MM.1S (cell line): ENCODE results near the gene MSRB3.

Experiments
- DNase-seq: peaks from one replicate; pipeline ENCODE4 v3.0.0-alpha.2; 2015
- H2AFZ ChIP-seq: fragments of 300-600 bp; sonication (generic); 2 replicates; pipeline ENCODE4 v1.6.0; 2016; ENCODE audit warnings: antibody characterized with exemption, low read length
- H3F3A ChIP-seq: fragments of 300-600 bp; sonication (generic); 2 replicates; pipeline ENCODE4 v1.6.1; 2016; ENCODE audit warnings: mild to moderate bottlenecking, antibody characterized with exemption, low read length, moderate library complexity, mixed read lengths; ENCODE audit not compliant: insufficient read depth
- H3K27ac ChIP-seq: fragments of 300-600 bp; sonication (generic); 2 replicates; pipeline ENCODE4 v1.5.1; 2016; ENCODE audit warnings: mild to moderate bottlenecking, low read length
- H3K27me3 ChIP-seq: fragments of 300-600 bp; sonication (generic); replicated peaks from 2 replicates; pipeline ENCODE4 v1.6.0; 2016; ENCODE audit warnings: low read length; ENCODE audit not compliant: insufficient read depth
- H3K36me3 ChIP-seq: fragments of 300-600 bp; sonication (generic); replicated peaks from 2 replicates; pipeline ENCODE4 v1.6.1; 2016; ENCODE audit warnings: mild to moderate bottlenecking, low read length, mixed read lengths; ENCODE audit not compliant: insufficient read depth
- H3K4me1 ChIP-seq: fragments of 300-600 bp; sonication (generic); 2 replicates; pipeline ENCODE4 v1.6.1; 2016; ENCODE audit warnings: low read length, mixed read lengths
- H3K4me2 ChIP-seq: fragments of 300-600 bp; sonication (generic); 2 replicates; pipeline ENCODE4 v1.6.0; 2016; ENCODE audit warnings: low read depth, low read length
- H3K4me3 ChIP-seq: fragments of 300-600 bp; sonication (generic); 2 replicates; pipeline ENCODE4 v1.5.1; 2016; ENCODE audit warnings: low read length, mixed read lengths
- H3K79me2 ChIP-seq: fragments of 300-600 bp; sonication (generic); 2 replicates; pipeline ENCODE4 v1.6.1; 2016; ENCODE audit warnings: mixed run types, low read length, mixed read lengths
- H3K9ac ChIP-seq: fragments of 300-600 bp; sonication (generic); 2 replicates; pipeline ENCODE4 v1.6.1; 2016; ENCODE audit warnings: low read length, mixed read lengths
- H3K9me2 ChIP-seq: fragments of 300-600 bp; sonication (generic); replicated peaks from 2 replicates; pipeline ENCODE4 v1.6.1; 2016; ENCODE audit warnings: mild to moderate bottlenecking, low read length, mixed read lengths; ENCODE audit not compliant: insufficient read depth
- H3K9me3 ChIP-seq: fragments of 300-600 bp; sonication (generic); replicated peaks from 2 replicates; pipeline ENCODE4 v1.6.1; 2016; ENCODE audit warnings: mild to moderate bottlenecking, low read length, mixed read lengths; ENCODE audit not compliant: insufficient read depth
- H4K20me1 ChIP-seq: fragments of 300-600 bp; sonication (generic); 2 replicates; pipeline ENCODE4 v1.6.1; 2016; ENCODE audit warnings: mild to moderate bottlenecking, low read length, moderate library complexity, mixed read lengths; ENCODE audit not compliant: insufficient read depth
- EZH2 ChIP-seq: fragments of 300-600 bp; sonication (generic); optimal IDR thresholded peaks from 2 replicates; pipeline ENCODE3; 2017; ENCODE audit warnings: low read depth, mild to moderate bottlenecking, antibody characterized with exemption, low read length, mixed read lengths
- EZH2phosphoT487 ChIP-seq: fragments of 300-600 bp; sonication (generic); IDR thresholded peaks from 2 replicates; pipeline ENCODE4 v1.6.1; 2018; ENCODE audit warnings: antibody characterized with exemption, low read length
- TF ChIP-seq, protein P1 (sequence below): fragments of 300-600 bp; sonication (generic); IDR thresholded peaks from 2 replicates; pipeline ENCODE4 v1.5.1; 2016; ENCODE audit warnings: antibody characterized with exemption, low read length, mixed read lengths

MSRB3 gene

DNA sequence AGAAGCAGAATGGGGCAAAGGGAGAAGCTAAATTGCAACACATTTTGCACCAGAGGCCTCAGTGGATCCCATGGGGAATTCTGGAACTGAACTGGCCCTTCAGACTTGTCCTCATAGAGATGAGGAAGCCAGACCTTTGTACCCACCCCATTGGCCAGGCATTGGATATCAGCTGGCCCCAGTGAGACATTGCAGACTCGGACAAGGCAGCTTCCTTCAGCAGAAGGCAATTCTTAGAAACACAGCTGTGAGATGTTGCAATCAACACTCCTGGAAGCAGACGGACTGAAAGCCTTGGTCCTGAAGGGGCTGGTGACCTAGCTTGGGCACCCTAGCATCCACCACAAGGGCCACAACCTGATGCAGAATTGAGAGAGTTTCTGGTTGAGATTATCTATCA lies 218.1 kb downstream of the MSRB3 start:
- Histone ChIP-seq H3K9ac (no peak overlapping the region), H3K27ac (no peak overlapping the region), H3K4me1 (no peaks in the 10 kb centered on the region), H3K27me3 (no peaks in the 10 kb centered on the region), H3F3A (no peaks in the 10 kb centered on the region), H3K36me3 (no peaks in the 10 kb centered on the region), H3K4me3 (no peak overlapping the region), H3K9me2 (no peaks in the 10 kb centered on the region), H3K79me2 (no peaks in the 10 kb centered on the region), H2AFZ (no peak overlapping the region), H3K4me2 (no peak overlapping the region), H3K9me3 (no peaks in the 10 kb centered on the region), H4K20me1 (no peaks in the 10 kb centered on the region)
- no peak for TF ChIP-seq EZH2
- TF ChIP-seq, protein P1, sequence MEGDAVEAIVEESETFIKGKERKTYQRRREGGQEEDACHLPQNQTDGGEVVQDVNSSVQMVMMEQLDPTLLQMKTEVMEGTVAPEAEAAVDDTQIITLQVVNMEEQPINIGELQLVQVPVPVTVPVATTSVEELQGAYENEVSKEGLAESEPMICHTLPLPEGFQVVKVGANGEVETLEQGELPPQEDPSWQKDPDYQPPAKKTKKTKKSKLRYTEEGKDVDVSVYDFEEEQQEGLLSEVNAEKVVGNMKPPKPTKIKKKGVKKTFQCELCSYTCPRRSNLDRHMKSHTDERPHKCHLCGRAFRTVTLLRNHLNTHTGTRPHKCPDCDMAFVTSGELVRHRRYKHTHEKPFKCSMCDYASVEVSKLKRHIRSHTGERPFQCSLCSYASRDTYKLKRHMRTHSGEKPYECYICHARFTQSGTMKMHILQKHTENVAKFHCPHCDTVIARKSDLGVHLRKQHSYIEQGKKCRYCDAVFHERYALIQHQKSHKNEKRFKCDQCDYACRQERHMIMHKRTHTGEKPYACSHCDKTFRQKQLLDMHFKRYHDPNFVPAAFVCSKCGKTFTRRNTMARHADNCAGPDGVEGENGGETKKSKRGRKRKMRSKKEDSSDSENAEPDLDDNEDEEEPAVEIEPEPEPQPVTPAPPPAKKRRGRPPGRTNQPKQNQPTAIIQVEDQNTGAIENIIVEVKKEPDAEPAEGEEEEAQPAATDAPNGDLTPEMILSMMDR, result no peak
- no peak for TF ChIP-seq EZH2phosphoT487
- DNase-seq, result no peak

DNA sequence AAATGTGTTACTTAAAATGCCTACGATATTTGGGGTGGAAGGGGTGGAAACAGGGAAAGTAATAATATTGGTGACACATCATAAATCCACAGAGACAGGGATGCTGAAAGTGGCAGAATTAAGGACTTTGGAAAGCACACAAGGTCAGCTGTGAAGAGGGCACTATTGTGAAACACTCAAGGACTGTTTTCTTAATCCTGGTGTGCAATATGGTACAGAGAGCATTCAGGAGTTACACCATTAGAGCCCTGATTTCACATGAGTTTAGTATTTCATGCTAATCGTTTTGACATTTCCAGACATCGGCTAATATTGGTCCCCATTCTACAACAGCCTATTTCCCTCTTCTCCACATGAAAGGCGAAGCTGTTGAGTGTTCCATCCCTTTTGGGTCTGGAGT lies 219.2 kb downstream of the MSRB3 start:
- Histone ChIP-seq H3F3A (no peaks in the 10 kb centered on the region), H3K27ac (no peak overlapping the region), H3K36me3 (no peaks in the 10 kb centered on the region), H3K9me3 (no peaks in the 10 kb centered on the region), H3K27me3 (no peaks in the 10 kb centered on the region), H3K4me1 (no peaks in the 10 kb centered on the region), H3K4me2 (no peak overlapping the region), H4K20me1 (no peaks in the 10 kb centered on the region), H3K4me3 (no peak overlapping the region), H3K79me2 (no peaks in the 10 kb centered on the region), H3K9me2 (no peaks in the 10 kb centered on the region), H3K9ac (no peak overlapping the region), H2AFZ (no peak overlapping the region)
- TF ChIP-seq EZH2 (no peak), EZH2phosphoT487 (no peak)
- TF ChIP-seq, protein P1, result no peak
- DNase-seq, result no peak

DNA sequence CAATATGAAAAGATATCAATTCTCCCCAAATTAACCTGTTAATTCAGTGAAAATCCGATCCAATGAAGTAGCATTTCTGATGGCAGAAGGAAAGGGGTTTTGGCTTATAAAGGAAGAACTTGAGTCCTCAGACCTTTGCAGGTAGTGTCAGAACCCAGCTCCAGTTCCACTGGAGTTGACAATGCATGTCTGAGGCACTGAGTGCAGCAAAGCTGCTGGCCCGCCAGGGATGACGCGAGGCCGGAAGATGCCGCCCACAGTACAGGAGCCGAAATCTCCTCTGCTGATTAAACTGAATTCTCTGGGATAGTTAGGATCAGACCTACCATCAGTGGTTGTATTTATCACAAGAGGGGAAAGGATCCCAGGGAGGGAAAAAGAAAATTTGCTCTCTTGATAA lies 220.7 kb downstream of the MSRB3 start:
- H3K4me2 ChIP-seq, result no peak overlapping the region

More for the DNA sequence above, 220.7 kb downstream of the MSRB3 start:
- Histone ChIP-seq H2AFZ (no peak overlapping the region), H3K4me3 (no peak overlapping the region), H3K79me2 (no peaks in the 10 kb centered on the region), H3F3A (no peaks in the 10 kb centered on the region), H3K36me3 (no peaks in the 10 kb centered on the region), H3K9ac (no peak overlapping the region), H3K27me3 (no peaks in the 10 kb centered on the region), H3K4me1 (no peaks in the 10 kb centered on the region), H3K9me3 (no peaks in the 10 kb centered on the region), H3K27ac (no peak overlapping the region), H4K20me1 (no peaks in the 10 kb centered on the region), H3K9me2 (no peaks in the 10 kb centered on the region)
- no peak for DNase-seq
- no peak for TF ChIP-seq EZH2
- TF ChIP-seq, protein P1, result no peak
- TF ChIP-seq EZH2phosphoT487, result no peak
